Keratinocyte (primary cell): ENCODE measurements around the gene RAB40A. TPM values are rescaled to one million over a fixed set of nuclear protein-coding genes. Genes with fewer than 3 reads are reported as not detected.
"Not testable (repeated sequence)": the region's sequence is repeated elsewhere in the genome, so short reads cannot be mapped to it uniquely, and the experiment has no call there.

Experiments used
- DNase-seq: peaks from one replicate; pipeline ENCODE4 v3.0.0-alpha.2; 2011; ENCODE audit warnings: low read depth, missing footprints, low spot score
- FAIRE-seq: peaks from 2 replicates; lab custom pipeline; 2011; peaks lifted over from hg19 to GRCh38; lab: Jason Lieb, UNC
- H2AFZ ChIP-seq: 2 replicates; pipeline ENCODE4 v1.6.0; 2012; ENCODE audit warnings: low read length, control low read depth, inconsistent platforms; ENCODE audit not compliant: control insufficient read depth
- H3K27ac ChIP-seq: 2 replicates; pipeline ENCODE4 v1.5.1; 2011; ENCODE audit warnings: low read length; ENCODE audit not compliant: control insufficient read depth, insufficient read depth
- H3K27me3 ChIP-seq: 3 replicates; pipeline ENCODE4 v1.6.0; 2011; ENCODE audit warnings: low read length; ENCODE audit not compliant: control insufficient read depth, insufficient read depth; ENCODE audit errors: extremely low read depth
- H3K36me3 ChIP-seq, 2 experiments: 2 replicates in 1 of 2; 3 replicates in 1 of 2; pipeline ENCODE4 v1.5.1; 2011; ENCODE audit warnings: low read length in 2 of 2, mild to moderate bottlenecking in 1 of 2; ENCODE audit not compliant: control insufficient read depth in 2 of 2, insufficient read depth in 2 of 2; ENCODE audit errors: extremely low read depth in 1 of 2
- H3K4me1 ChIP-seq: 3 replicates; pipeline ENCODE4 v1.5.1; 2011; ENCODE audit warnings: low read length; ENCODE audit not compliant: control insufficient read depth, insufficient read depth; ENCODE audit errors: extremely low read depth
- H3K4me2 ChIP-seq: 3 replicates; pipeline ENCODE4 v1.6.0; 2011; ENCODE audit warnings: low read depth, low read length; ENCODE audit not compliant: control insufficient read depth, insufficient read depth; ENCODE audit errors: extremely low read depth
- H3K4me3 ChIP-seq, 3 experiments: fragments of 200-600 bp in 1 of 3; sonication (generic) in 1 of 3; 2 replicates in 2 of 3; 3 replicates in 1 of 3; pipeline ENCODE4 v1.5.1; 2011 to 2016; ENCODE audit warnings: low read length in 3 of 3, mild to moderate bottlenecking in 3 of 3, control low read depth in 2 of 3, inconsistent platforms in 1 of 3, low read depth in 1 of 3, mixed read lengths in 1 of 3, mixed run types in 1 of 3, moderate library complexity in 1 of 3; ENCODE audit not compliant: control insufficient read depth in 2 of 3, insufficient read depth in 2 of 3; ENCODE audit errors: extremely low read depth in 1 of 3
- H3K79me2 ChIP-seq: 2 replicates; pipeline ENCODE4 v1.6.0; 2012; ENCODE audit warnings: low read length; ENCODE audit not compliant: control insufficient read depth, insufficient read depth
- H3K9ac ChIP-seq: 3 replicates; pipeline ENCODE4 v1.6.0; 2011; ENCODE audit warnings: low read length; ENCODE audit not compliant: control insufficient read depth, insufficient read depth; ENCODE audit errors: extremely low read depth
- H3K9me1 ChIP-seq: 3 replicates; pipeline ENCODE4 v1.6.0; 2011; ENCODE audit warnings: low read length; ENCODE audit not compliant: control insufficient read depth, insufficient read depth; ENCODE audit errors: extremely low read depth
- H3K9me3 ChIP-seq: 2 replicates; pipeline ENCODE4 v1.5.1; 2012; ENCODE audit warnings: low read depth, low read length; ENCODE audit not compliant: control insufficient read depth
- H4K20me1 ChIP-seq: 3 replicates; pipeline ENCODE4 v1.6.0; 2011; ENCODE audit warnings: low read length; ENCODE audit not compliant: control insufficient read depth, insufficient read depth; ENCODE audit errors: extremely low read depth
- EZH2 ChIP-seq: IDR thresholded peaks from one replicate; pipeline ENCODE4 v1.6.1; 2012; ENCODE audit warnings: inconsistent platforms, mild to moderate bottlenecking, low read length, moderate library complexity
- dilution Hi-C: fragments of 300-500 bp; cut with MboI; formaldehyde crosslinking; loops from one replicate; pipeline ENCODE4 v1.7.0; 2020; ENCODE audit warnings: low sequenced_read_pairs; ENCODE audit not compliant: extremely low pct_ligation_motif_present
- polyA plus RNA-seq, 5 experiments: library from polyadenylated mRNA; depleted of rRNA in 3 of 5; stranded (reverse) in 3 of 5; stranded (forward) in 1 of 5; unstranded in 1 of 5; fragments of >200 nt; gene quantifications; 1 replicate in 1 of 5; 2 replicates in 3 of 5; 3 replicates in 1 of 5; pipeline versions ENCODE4 v1.2.1 to v1.2.3, GENCODE V29; 2011 to 2012; ENCODE audit warnings: missing spikeins in 2 of 5, low read depth in 1 of 5, low replicate concordance in 1 of 5
- TF ChIP-seq, protein P1 (sequence below), 3 experiments: IDR thresholded peaks in 1 of 3; conservative IDR thresholded peaks in 1 of 3; optimal IDR thresholded peaks in 1 of 3; 2 replicates in 2 of 3; 3 replicates in 1 of 3; pipeline versions ENCODE3 to v1.5.1; 2011; ENCODE audit warnings: low read length in 3 of 3, mild to moderate bottlenecking in 3 of 3, moderate library complexity in 2 of 3, control low read depth in 1 of 3, inconsistent platforms in 1 of 3; ENCODE audit not compliant: insufficient read depth in 2 of 3; ENCODE audit errors: extremely low read depth in 1 of 3

The RAB40A gene
- polyA plus RNA-seq, 1 donor (not counting 4 experiments of a cell fraction or from before 2014, with no cell fraction given): 0.33 TPM

DNA sequence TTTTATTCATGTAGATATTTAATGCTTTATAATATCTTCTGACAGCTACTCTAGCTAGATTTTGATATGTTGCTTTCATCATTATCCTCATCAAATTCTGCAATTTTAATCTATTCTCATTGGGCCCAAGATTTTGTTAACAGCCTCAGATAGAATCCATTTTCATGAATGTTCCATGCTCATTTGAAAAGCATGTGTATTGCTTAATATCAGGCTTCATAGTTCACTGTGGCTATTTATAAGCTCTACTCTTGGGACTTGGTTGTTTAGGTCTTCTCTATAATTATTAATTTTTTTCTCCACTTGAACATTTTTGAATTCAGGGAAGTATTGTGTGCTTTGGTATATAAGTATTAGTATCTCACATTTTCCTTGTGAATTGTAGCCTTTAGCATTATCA is 41.8 kb downstream of the RAB40A start:
- H3K36me3 ChIP-seq: no peaks in the 10 kb centered on the region
- no peaks in the 10 kb centered on the region for H3K9me3 ChIP-seq
- H3K4me2 ChIP-seq: no peak overlapping the region
- TF ChIP-seq EZH2: no peak
- TF ChIP-seq, protein P1, sequence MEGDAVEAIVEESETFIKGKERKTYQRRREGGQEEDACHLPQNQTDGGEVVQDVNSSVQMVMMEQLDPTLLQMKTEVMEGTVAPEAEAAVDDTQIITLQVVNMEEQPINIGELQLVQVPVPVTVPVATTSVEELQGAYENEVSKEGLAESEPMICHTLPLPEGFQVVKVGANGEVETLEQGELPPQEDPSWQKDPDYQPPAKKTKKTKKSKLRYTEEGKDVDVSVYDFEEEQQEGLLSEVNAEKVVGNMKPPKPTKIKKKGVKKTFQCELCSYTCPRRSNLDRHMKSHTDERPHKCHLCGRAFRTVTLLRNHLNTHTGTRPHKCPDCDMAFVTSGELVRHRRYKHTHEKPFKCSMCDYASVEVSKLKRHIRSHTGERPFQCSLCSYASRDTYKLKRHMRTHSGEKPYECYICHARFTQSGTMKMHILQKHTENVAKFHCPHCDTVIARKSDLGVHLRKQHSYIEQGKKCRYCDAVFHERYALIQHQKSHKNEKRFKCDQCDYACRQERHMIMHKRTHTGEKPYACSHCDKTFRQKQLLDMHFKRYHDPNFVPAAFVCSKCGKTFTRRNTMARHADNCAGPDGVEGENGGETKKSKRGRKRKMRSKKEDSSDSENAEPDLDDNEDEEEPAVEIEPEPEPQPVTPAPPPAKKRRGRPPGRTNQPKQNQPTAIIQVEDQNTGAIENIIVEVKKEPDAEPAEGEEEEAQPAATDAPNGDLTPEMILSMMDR (optimal IDR thresholded peaks at IDR 0.05 in 1 of 3, IDR thresholded peaks at IDR 0.05 in 1 of 3, conservative IDR thresholded peaks at IDR 0.05 in 1 of 3; ENCODE audit: extremely low read depth in 1 of 3, insufficient read depth in 2 of 3, low read length in 3 of 3): no peak
- H3K27ac ChIP-seq: no peak overlapping the region
- H3K9ac ChIP-seq: no peak overlapping the region
- DNase-seq (no peak), FAIRE-seq (no peak)
- no peaks in the 10 kb centered on the region for H3K4me1 ChIP-seq
- no peaks in the 10 kb centered on the region for H4K20me1 ChIP-seq
- no peaks in the 10 kb centered on the region for H3K9me1 ChIP-seq
- no peaks in the 10 kb centered on the region for H3K79me2 ChIP-seq
- no peak overlapping the region for H3K4me3 ChIP-seq
- dilution Hi-C loops: no loop called here
- H2AFZ ChIP-seq: no peak overlapping the region
- no peaks in the 10 kb centered on the region for H3K27me3 ChIP-seq

DNA sequence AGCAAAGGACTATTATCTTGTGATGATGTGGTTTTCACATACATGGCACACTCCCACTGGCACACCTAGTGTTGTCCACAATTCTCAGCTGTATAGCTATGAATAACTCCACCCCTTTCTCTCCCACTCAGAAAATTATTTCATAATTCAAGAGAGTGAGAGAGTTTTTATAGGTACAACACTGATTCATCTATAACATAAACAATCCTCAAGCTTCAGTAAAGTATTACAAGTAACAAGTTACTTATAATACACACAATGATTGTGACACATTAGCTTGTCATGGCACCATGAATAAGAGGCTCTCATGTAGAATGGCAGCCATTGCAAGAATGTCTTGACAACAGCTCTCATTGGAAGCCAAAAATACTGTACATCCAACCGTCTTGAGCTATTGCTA is 43.9 kb downstream of the RAB40A start:
- Histone ChIP-seq H3K27me3 (no peaks in the 10 kb centered on the region), H3K4me1 (no peaks in the 10 kb centered on the region), H3K4me3 (no peak overlapping the region), H3K9me1 (no peaks in the 10 kb centered on the region), H3K79me2 (no peaks in the 10 kb centered on the region), H3K27ac (no peak overlapping the region), H3K36me3 (no peaks in the 10 kb centered on the region), H2AFZ (no peak overlapping the region), H3K9ac (no peak overlapping the region), H4K20me1 (no peaks in the 10 kb centered on the region), H3K4me2 (no peak overlapping the region), H3K9me3 (no peaks in the 10 kb centered on the region)
- dilution Hi-C loops: no loop called here
- no peak for TF ChIP-seq EZH2
- TF ChIP-seq, protein P1 (optimal IDR thresholded peaks at IDR 0.05 in 1 of 3, IDR thresholded peaks at IDR 0.05 in 1 of 3, conservative IDR thresholded peaks at IDR 0.05 in 1 of 3; ENCODE audit: extremely low read depth in 1 of 3, insufficient read depth in 2 of 3, low read length in 3 of 3): no peak
- FAIRE-seq (no peak), DNase-seq (no peak)

DNA sequence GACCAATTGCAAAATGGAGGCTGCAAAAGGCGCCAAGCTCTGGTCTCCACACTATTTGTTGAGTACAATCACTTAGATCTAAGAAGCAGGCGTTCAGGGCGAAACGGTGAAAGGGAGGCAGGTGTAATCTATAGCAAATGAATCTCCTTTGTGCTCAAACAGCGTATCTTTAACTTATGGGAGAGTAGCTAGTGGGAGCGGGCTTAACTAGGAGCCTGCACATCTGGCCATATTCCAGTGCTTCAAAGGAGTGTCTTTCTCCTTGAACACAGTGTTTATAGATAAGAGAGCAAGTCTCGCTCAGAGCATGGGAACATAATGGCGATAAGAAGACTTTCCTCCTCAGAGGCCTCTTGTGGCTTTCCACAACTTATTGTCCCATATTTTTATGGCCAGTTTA is 49.3 kb downstream of the RAB40A start:
- H3K4me2 ChIP-seq, H3K27me3 ChIP-seq, H3K9ac ChIP-seq, H3K9me3 ChIP-seq, dilution Hi-C loops, H3K9me1 ChIP-seq, H2AFZ ChIP-seq, DNase-seq, FAIRE-seq, H3K36me3 ChIP-seq, H3K79me2 ChIP-seq, H4K20me1 ChIP-seq, H3K27ac ChIP-seq, H3K4me1 ChIP-seq, H3K4me3 ChIP-seq: not testable (repeated sequence)
